GM15510 (cell line): ENCODE results near the gene MVB12B.

Experiments used
- POLR2A ChIP-seq: IDR thresholded peaks from 3 replicates; pipeline ENCODE4 v1.6.1; 2011; ENCODE audit warnings: borderline replicate concordance; ENCODE audit not compliant: insufficient read length; ENCODE audit errors: extremely low read depth

Gene MVB12B

DNA sequence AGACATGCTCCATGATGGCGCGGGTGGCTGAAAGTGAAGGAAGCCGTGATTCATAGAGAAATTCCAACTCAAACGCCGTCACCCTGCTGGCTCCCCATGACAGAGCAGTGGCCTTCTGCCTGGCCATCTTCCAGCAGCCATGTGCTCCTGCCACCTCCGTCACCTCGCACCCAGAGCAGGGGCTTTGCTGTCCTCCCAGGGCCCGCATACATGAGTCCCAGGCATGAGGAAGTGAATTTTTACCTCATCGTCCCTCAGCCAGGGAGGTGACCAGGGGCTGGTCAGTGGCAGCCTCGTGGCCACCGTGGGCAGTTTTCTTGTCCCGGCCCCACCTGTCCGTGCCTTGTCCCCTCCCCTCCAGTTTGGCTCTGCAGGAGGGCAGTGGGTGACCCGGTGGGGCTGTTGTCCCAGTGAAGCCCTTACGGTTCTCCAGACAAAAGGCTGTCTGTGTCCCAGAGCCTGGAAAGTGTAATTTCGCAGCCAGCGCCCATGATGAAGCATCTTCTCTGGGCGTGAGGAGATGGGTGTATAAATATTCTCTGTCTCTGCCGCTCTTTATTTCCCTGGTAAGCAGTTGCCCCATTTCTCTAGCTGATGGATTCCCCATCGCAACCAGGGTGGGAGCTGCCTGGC, 163.1 kb downstream of the MVB12B start:
- no peak for TF ChIP-seq POLR2A

DNA sequence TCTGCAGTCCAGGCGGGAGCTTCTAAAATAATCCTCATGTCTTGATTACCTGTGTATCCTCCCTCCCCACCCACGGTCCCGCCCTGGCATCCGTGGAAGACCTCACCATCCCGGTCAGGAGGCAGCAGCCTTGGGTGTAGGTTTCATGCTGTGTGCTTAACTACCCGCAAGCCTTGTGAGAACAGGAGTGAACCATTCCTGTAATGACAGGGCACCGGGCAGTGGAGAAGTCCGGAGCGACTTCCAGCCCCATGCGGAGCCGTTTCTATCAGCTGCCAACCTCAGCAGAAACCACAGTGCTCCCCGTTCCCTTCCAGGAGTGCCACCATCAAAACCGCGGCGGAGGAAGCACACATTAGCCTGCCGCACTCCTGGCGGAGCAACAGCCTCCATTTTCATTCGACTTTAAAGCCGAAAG, 163.6 kb downstream of the MVB12B start:
- TF ChIP-seq POLR2A = no peak

DNA sequence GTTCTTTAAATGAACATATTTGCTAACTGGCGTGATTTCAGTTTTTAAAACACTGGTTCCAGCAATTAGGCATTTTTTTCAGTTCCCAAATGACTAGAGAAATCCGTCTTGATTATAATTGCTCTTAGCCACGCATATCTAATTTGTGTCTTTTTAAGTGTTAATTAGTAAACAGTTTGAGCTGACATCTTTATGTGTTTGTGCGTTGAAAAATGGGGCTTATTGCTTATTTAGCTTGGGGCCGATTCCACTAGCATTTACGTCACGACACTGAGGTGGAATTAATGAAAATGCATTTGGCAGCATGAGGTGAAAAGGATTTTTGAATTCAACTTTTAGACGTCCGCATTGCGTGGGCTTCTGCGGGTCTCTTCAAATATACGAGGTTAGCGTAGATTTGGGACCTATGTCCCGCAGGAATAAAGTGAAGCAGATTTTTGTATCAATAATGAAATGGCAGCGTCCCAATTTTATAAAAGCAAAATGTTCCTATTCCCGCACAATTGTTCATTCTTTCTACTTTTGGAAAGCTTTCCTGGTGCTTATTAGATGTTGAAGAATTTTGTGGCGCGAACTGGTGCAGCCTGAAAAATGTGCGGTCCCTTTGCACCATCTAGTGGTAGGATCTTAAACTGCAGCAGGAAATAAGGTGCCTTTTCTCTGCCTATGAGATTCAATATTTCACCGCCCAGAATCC, 164.4 kb downstream of the MVB12B start:
- no peak for TF ChIP-seq POLR2A

DNA sequence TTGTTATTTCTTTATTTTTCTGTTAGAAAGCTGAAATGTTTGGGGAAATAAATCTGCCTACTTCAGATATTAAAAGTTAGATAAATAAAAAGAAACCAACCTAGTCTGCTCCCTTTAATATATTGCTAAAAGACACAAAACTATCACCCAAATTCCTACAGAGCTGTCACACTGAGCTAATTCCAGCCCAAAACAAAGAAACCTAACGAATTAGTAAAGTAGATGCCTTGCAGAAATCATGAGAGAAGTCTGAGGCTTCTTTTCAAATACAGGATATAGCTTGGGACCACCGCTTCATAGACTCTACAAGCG, 164.9 kb downstream of the MVB12B start:
- no peak for TF ChIP-seq POLR2A

DNA sequence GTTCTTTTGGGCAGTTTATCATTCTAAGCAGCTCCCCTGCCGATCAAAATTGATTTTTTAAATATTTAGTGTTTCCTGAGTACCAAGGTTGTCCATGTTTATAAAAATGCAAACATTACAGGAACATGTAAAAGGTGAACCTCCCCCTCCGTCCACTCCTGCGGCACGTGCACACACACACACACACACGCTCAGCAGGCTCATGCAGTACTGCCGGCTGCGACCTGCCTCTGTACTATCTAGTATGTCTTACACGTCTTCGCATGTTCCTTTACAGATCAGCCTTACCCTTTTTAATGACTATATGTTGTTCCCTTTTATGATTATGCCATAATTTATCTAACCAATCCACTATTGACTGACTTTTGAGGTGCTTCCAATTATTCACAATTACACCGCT, 165.3 kb downstream of the MVB12B start:
- TF ChIP-seq POLR2A = no peak

DNA sequence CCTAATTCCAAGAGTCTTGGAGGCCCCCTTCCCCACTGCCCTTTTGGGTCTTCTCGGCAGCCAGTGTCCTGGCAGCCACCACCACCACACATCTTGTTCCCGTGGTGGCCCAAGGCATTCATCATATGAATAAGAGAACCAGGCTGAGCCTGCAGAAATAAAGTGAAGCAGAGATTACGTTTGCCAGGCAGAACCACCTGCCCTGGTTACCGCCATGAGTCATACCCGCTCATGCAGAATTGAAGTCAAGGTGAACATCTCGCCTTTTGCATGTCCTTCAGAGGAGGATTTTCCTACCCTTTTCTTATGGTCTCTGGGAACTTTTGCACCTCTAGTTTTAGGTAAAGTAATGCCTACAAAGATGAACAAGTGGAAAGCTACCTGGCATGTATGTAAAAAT, 167.6 kb downstream of the MVB12B start:
- TF ChIP-seq POLR2A = no peak

DNA sequence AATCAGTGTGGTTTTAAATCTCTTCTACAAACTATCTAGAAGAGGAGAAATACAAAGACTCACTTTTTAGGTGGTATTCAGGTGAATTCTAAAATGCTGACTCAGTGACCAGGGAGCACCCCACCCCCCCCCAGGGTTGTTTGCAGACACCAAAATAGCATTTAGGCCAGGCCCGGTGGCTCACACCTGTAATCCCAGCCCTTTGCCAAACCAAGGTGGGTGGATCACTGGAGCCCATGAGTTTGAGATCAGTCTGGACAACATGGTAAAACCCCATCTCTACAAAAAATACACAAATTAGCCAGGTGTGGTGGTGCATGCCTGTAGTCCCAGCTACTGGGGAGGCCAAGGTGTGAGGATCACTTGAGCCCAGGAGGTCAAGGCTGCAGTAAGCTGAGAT, 168.1 kb downstream of the MVB12B start:
- no peak for TF ChIP-seq POLR2A

DNA sequence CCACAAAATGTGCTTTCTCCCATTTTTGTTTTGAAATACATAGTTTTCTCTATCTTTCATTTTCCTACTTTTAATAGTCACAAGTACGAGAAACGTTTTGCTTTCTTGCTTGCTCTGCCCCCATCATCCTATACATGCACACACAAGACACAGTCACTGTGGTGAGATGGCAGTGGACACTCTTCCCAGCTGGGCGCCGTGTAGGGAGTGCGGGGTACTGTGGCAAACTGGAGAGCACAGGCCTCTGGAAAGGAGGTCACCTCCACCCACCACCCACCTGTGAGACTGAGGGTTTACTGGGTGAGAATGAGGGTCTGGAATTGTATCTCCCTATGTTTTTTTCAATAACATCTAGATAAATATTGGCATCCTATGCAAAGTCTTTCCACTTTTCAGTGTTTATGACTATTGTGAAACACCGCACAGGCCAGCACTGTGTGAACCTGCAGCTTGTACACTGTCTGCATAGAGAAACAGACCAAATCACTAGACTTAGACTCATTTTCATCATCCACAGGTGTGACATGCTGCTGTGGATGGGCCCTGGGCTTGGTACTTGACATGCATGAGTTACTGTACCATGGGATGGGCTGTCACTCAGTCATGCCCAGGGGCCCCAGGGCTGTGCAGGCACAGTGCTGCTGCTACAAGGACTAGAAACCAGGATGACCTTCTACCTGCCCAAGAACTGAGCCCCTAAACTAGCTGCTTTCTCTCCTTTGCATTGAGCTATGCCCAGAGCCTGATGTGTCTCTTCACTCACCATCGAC, 169.0 kb downstream of the MVB12B start:
- no peak for TF ChIP-seq POLR2A

DNA sequence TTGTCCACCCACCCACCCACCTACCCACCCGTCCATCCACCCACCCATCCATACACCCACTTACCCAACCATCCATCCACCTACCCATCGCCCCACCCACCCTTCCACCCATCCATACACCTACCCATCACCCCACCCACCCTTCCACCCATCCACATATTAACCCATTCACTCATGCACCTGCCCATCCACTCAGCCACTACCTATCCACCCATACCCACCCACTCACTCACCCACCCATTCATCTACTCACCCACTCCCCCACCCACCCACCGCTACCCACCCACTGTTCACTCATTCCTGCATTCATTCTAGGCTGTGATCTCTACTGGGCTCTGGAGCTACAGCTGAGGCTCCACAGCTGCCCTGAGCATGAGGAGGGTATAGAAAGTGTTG, 169.6 kb downstream of the MVB12B start:
- no peak for TF ChIP-seq POLR2A

DNA sequence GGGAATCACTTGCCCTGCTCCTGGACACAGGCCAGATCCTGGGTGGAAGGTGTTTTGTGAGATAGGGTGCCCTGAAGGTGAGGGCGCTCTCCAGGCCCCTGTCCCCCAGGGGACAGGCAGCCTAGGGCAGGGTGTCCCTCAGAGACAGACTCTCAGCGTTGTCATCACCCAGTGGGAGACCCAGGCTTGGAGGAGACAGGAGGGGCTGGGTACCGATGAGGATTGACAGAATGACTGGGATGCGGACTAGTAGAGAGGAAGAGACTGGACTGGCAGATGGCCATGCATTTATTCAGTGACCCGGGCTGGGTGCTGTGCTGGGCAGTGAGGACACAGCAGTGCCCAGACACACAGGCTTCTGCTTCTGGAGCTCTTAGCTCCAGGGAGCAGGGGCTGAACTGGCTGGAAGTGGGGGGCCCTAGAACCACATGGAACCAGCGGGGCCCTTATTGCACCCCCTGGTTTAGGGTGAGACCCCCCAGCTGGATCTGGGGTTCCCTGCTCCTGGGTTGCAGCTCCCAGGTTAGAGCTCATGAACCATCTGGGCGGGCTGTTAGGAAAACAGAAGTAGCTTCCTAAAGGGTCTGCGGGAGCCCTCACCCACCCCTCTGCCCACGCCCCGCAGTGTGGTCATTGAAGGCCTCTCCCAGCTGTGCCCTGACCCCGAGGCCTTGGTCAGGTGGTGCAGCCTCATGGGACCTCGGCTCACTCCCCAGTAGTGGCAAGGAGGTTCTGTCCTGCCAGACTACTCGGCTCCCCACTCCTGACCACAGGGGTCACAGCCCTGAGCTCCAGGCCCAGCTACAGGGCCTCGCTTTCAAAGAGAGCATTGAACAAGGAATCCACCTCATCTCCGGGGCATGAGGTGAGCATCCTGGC, 170.4 kb downstream of the MVB12B start:
- TF ChIP-seq POLR2A = no peak

DNA sequence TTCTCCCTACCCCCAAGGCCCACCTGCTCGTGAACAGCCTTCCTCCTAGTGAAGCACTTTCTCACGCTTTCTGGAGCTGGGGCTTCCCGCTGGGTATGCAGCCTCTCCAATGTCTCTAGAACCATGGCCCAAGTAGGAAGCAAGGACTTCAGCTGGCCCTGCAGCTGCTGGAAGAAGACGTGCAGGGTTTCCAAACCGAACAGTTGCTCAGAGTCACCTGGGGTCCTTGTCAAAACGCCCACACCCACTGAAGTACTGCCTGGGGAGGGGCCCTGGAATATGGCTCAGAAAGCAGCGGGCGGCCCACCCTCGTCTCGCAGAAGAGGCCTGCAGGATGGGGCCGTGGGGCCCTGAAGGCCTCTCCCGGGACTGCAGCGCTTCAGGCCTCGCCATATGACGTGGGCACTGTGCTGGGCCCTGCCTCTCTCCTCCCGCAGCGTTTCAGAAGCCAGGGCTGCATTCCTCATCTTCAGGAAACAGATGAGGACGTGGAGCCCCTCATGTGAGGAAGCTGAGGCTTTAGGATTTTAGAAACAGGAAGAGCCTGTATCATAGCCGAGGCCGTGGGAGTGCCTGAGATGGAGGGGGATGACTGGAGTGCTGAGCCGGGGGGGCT, 171.1 kb downstream of the MVB12B start:
- no peak for TF ChIP-seq POLR2A

DNA sequence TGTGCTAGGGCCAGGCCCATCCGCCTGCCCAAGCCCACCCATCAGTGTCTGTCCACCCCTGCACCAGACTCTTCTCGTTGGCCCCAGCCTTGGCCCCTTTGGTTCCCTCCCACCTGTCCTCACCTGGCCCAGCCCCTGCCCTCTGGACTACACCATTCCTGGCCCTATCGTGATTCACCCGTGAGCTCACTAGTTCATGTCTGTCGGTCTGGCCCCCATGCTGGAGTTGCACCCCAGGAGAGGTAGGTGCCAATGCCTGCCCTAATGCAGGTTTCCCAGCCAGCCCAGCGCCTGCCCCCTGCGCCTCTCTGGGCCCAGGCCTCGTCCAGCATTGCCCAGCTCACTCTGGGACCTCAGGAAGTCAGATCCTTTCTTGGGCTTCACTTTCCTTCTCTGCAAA, 171.7 kb downstream of the MVB12B start:
- no peak for TF ChIP-seq POLR2A

DNA sequence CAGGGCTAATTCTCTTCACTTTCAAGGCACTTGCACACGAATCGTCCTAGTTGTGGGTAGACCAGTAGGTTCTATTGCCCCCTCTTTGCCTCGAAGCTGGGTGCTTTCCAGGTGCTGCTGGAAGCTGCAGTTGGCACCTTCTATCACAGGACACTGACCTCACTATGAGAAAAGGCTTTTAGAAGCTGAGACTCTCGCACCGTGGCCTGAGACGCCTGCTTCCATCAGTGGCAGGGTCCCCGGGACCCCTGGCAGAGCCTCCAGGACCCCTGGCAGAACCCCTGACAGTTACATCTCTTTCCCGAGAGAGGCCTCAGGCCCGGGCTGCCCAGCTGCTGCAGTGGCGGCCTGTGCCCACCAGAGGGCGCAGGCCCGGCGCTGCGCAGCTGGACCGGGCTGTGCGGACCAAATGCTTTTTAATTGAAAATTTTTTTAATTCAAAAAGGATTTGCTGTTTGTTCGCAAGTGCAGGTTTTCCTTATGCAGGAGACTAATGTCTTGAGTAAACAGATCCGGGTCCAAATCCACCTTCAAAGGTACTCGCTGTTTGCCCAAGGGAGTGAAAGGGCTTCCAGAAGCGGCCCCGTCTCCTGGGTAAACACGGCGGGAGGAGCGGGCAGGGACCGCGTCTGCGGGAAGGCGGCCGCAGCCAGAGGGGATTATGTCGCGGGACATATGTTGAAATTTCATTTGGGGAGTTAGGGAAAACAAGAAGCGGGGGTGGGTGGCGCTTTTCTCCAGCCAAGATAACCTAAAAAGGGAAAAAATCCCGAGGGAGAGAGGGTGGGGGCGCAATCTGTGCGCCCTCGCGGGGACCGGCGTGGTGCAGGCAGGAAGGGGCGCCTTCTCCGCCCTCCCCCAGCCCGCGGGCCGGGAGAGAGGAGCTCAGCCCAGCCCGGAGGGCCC, 172.6 kb downstream of the MVB12B start:
- no peak for TF ChIP-seq POLR2A
